HUES48 (cell line): ENCODE results near the gene GPR146.
A peak's percentile ranks its signal among the peaks of the same experiment; 100 is the strongest.

ENCODE experiments used
- H3K27ac ChIP-seq: one replicate; pipeline ENCODE4 v1.7.0; 2013; ENCODE audit warnings: low read depth, low read length, inconsistent platforms
- H3K27me3 ChIP-seq: 2 replicates; pipeline ENCODE4 v1.6.1; 2013; ENCODE audit warnings: mild to moderate bottlenecking, low read length; ENCODE audit not compliant: control insufficient read depth, insufficient read depth
- H3K36me3 ChIP-seq: 2 replicates; pipeline ENCODE4 v1.6.1; 2013; ENCODE audit warnings: low read length; ENCODE audit not compliant: control insufficient read depth, insufficient read depth
- H3K4me1 ChIP-seq: 2 replicates; pipeline ENCODE4 v1.6.1; 2013; ENCODE audit warnings: mild to moderate bottlenecking, low read length; ENCODE audit not compliant: control insufficient read depth, insufficient read depth
- H3K4me3 ChIP-seq: 2 replicates; pipeline ENCODE4 v1.5.1; 2013; ENCODE audit warnings: mild to moderate bottlenecking, low read depth, low read length
- H3K9ac ChIP-seq: 2 replicates; pipeline ENCODE4 v1.6.1; 2013; ENCODE audit warnings: mild to moderate bottlenecking, low read depth, low read length, moderate library complexity
- H3K9me3 ChIP-seq: 2 replicates; pipeline ENCODE4 v1.6.1; 2013; ENCODE audit warnings: low read length; ENCODE audit not compliant: control insufficient read depth, insufficient read depth

The GPR146 gene

DNA sequence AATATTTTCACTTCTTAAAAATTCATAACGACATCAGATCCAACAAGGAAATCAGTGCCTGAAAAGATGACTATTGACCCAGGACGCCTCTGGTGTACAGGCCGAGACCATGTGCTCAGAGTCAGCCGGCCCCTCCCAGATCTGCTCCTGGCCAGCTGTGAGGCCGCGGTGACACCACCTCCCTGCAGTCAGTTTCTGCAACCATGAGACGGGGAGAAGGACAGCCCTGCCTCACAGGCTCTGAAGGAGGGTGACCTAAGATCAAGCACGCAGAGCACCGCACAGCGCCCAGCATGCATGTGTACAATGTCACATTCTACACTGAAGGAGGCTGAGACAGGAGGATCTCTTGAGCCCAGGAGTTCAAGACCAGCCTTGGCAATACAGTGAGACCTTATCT is 40.9 kb downstream of the GPR146 start:
- no peaks in the 10 kb centered on the region for H3K9me3 ChIP-seq

DNA sequence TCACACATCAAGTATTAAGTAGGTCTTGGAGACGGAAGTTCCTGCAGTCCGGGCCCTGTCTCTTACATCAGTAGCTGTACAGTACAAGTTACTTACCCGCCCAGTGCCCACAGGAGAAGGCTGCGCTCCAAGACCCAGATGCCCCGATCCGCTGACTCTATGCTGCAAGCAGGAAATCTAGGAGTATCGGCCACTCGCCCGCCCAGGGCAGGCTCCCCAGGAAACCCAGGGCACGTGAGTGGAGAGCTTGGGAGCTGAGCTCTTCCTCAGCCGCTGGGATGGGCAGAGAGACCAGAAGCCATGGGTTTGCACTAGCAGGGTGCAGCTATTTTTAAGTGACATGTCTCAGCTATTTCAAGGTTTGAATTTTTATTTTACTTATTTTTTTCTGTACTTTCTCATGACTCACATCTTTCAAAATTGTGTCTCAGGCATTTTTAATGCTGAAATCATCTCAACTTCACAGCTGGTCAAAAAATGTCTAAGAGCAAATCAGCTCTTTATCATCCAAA is 41.6 kb downstream of the GPR146 start:
- H3K4me1 ChIP-seq = peaks cover 8% of the 10 kb centered on the region
- H3K36me3 ChIP-seq = no peaks in the 10 kb centered on the region
- H3K9ac ChIP-seq = no peak overlapping the region
- H3K9me3 ChIP-seq = no peaks in the 10 kb centered on the region
- H3K27ac ChIP-seq = no peak overlapping the region
- H3K4me3 ChIP-seq = no peak overlapping the region
- no peaks in the 10 kb centered on the region for H3K27me3 ChIP-seq

More for the DNA sequence above, 40.9 kb downstream of the GPR146 start:
- Histone ChIP-seq H3K27ac (no peak overlapping the region), H3K9ac (no peak overlapping the region), H3K27me3 (no peaks in the 10 kb centered on the region), H3K36me3 (no peaks in the 10 kb centered on the region), H3K4me3 (no peak overlapping the region), H3K4me1 (peaks cover 8% of the 10 kb centered on the region)

DNA sequence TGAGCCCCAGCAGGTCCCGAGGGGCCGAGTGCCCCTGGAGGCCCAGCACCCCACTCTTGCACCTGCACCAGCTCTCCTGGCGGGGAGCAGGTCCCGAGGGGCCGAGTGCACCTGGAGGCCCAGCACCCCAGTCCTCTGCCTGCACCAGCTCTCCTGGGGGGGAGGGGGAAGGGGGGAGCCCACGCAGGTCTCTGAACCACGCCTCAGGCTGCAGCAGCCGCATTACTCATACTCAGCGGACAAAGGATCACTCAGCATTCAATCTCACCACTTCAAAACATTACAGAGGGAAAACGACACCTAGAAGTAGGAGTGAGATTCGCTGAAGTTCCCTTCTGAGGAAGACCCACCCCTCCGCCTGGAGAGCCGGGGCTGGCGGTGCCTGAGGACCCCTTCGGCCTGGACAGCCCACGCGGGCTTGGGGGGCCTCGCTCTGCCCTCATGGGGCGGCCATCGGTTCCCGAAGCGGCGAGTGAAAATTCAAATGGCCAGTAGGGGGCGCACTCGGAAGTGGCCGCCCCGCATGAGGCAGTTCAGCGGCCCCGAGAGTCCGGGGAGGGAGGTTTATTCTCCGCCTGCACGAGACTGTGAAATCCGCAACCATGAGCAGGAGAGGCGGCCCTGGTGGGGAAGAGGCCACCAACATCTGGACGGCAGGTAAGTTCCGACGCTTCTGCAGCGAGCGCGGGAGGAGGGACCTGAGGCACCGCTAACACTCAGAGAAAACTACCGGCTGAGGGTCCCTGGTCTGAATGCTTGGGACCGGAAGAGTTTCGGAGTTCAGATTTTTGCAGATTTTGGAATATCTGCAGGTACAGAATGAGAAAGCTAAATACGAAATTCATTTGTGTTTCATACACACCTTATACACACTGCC is 42.5 kb downstream of the GPR146 start:
- no peak overlapping the region for H3K9ac ChIP-seq
- H3K9me3 ChIP-seq = no peaks in the 10 kb centered on the region
- H3K27ac ChIP-seq = peak overlapping the region; percentile 37
- H3K4me3 ChIP-seq = peak overlapping the region; percentile 40
- no peaks in the 10 kb centered on the region for H3K27me3 ChIP-seq
- peaks cover 2% of the 10 kb centered on the region; the same call in 1 of the 2 replicates for H3K36me3 ChIP-seq
- H3K4me1 ChIP-seq = peaks cover 8% of the 10 kb centered on the region

DNA sequence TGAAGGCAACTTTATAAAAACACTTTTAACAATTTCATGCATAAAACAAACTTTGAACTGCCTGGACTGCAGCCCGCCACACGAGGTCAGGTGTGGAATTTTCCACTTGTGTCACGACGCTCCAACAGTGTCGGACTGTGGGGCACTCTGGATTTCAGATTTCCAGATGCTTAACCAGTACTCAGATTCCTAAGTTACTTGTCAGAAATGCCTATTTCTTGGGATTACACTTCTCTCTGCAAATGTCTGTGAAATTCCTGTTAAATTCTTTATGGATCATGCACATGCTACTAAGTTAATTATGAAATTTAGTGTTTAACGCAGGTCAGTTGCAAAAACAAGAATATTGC is 43.1 kb downstream of the GPR146 start:
- Histone ChIP-seq H3K36me3 (peaks cover 6% of the 10 kb centered on the region; the same call in 1 of the 2 replicates), H3K4me3 (no peak overlapping the region; the same call in 1 of the 2 replicates), H3K9me3 (no peaks in the 10 kb centered on the region), H3K27me3 (no peaks in the 10 kb centered on the region), H3K4me1 (peaks cover 8% of the 10 kb centered on the region), H3K27ac (no peak overlapping the region), H3K9ac (no peak overlapping the region)

DNA sequence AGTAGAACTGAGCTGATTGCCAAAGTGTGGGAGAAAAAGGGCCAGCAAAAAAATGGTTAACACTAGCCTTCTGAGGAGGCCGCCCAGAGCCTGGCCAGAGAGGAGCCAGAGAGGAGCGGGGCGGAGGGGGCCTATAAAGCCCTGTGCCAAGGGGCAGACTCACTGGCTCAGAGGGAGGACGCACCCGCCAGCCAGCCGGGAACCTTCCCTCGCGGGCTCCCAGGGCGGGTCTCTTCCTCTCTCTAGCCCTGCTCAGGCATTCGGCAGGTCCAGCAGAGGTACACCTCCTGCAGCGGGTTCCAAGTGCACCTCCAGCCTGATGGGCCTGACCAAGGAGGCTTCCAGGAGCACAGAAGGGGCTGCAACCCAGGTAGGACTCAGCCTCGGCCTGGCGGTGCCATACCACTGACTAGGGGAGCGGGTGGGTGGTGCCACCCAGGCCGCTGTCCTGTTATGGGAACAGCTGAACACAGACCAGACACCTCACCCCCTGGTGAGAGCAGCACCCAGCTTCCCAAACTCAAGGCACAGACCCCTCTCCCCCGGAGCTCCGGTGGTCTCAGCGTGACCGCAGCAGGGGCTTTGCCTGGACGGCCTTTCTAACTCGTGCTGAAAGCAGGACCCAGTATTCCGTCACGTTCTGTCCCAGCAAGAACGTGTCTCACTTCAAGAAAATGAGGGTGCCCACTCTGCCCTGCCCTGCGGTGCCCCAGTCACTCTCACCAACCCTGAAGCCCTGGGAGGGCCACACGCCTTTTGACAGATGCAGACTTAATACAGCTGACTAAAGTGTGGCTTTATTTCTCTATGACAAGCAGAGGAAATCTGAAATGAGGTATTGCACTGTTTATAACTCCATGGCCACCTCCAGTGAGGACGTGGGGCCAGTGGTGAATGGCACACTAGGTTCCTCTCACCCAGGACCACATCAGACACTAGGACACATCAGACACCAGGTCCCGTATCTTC is 43.9 kb downstream of the GPR146 start, which contains the start of gene GPER1:
Gene GPER1, plus strand, starts transcription at position 162 of the 969 bp plus-strand sequence. CDS start 3,616 bp downstream, outside the sequence.
- H3K27me3 ChIP-seq = no peaks in the 10 kb centered on the region
- no peak within 1 kb of the TSS for H3K9ac ChIP-seq
- peak within 1 kb of the TSS; percentile 37 for H3K27ac ChIP-seq
- peaks cover 8% of the 10 kb centered on the region for H3K4me1 ChIP-seq
- no peaks in the 10 kb centered on the region for H3K9me3 ChIP-seq
- peak within 1 kb of the TSS; percentile 40 for H3K4me3 ChIP-seq
- peaks cover 9% of the 10 kb centered on the region for H3K36me3 ChIP-seq

GRCh38 chr7:1090236-1090635 is 45.9 kb downstream of the GPR146 start:
- no peak overlapping the region for H3K4me3 ChIP-seq
- no peaks in the 10 kb centered on the region for H3K9me3 ChIP-seq
- H3K36me3 ChIP-seq = peaks cover 9% of the 10 kb centered on the region
- H3K4me1 ChIP-seq = peaks cover 8% of the 10 kb centered on the region
- H3K27me3 ChIP-seq = no peaks in the 10 kb centered on the region
- H3K9ac ChIP-seq = no peak overlapping the region
- H3K27ac ChIP-seq = no peak overlapping the region

DNA sequence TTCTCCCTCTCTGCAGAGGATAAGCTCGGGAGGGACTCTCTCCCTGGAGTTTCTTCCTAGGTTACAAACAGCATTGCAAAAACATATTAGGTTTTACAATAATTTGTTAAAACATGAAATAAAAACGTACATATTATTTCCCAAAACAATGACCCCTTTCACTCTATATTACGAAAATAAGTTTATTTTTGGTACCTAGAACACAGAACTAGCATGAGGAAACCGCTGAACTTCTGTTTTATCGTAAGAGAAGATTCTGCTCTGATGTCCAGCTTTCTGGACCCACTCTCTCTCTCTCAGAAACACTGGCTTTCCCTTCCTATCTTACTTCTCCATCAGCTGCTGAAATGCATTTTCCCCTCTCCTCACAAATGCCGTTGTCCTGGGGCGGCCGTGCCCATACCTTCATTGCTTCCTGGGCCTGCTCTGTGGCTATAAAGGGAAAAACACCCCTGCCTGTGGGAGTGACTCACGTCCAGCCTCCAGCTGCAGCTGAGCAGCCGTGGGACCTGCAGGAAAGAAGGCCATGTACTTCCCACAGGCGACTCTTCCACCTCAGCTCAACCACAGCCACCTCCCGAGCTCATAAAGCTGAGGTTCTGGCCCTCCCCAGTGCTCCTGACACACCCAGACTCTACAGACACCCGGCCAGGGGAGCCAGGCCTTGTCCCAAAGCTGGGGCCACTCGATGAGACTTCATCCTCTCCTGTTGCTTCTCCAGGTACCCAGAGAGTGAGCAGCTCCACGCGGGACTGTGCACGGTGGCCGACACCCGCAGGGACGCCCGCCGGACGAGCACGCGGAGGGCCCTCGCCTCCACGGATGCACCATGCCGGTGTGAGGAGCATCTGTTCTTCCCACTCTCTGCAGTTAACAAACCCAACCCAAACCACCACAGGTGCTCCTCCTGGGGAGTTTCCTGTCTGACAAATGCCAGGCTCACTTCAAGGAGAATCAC is 46.6 kb downstream of the GPR146 start:
- Histone ChIP-seq H3K36me3 (peaks cover 9% of the 10 kb centered on the region), H3K9me3 (no peaks in the 10 kb centered on the region), H3K27me3 (no peaks in the 10 kb centered on the region), H3K4me1 (peaks cover 8% of the 10 kb centered on the region), H3K4me3 (no peak overlapping the region), H3K27ac (no peak overlapping the region), H3K9ac (no peak overlapping the region)

DNA sequence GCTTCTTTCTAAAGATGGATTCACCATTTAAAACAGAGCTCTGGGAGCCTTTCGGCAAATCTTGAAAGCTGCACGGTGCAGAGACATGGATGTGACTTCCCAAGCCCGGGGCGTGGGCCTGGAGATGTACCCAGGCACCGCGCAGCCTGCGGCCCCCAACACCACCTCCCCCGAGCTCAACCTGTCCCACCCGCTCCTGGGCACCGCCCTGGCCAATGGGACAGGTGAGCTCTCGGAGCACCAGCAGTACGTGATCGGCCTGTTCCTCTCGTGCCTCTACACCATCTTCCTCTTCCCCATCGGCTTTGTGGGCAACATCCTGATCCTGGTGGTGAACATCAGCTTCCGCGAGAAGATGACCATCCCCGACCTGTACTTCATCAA is 47.3 kb downstream of the GPR146 start:
- Histone ChIP-seq H3K4me1 (peaks cover 7% of the 10 kb centered on the region), H3K4me3 (no peak overlapping the region), H3K9ac (no peak overlapping the region), H3K36me3 (peaks cover 9% of the 10 kb centered on the region), H3K9me3 (no peaks in the 10 kb centered on the region), H3K27ac (no peak overlapping the region), H3K27me3 (no peaks in the 10 kb centered on the region)

- Histone ChIP-seq H3K27ac (no peak overlapping the region), H3K4me3 (no peak overlapping the region), H3K27me3 (no peaks in the 10 kb centered on the region), H3K36me3 (peaks cover 9% of the 10 kb centered on the region), H3K4me1 (peaks cover 5% of the 10 kb centered on the region), H3K9ac (no peak overlapping the region), H3K9me3 (no peaks in the 10 kb centered on the region)
Measured at GRCh38 chr7:1092161-1092632, 47.9 kb downstream of the GPR146 start.
